GM23338 (cell line): ENCODE results near the gene KCNH4. TPM values are rescaled to one million over a fixed set of nuclear protein-coding genes. Genes with fewer than 3 reads are reported as not detected.

Source experiments
- ATAC-seq: fragments of 200-7000 bp; cut with Tn5 transposase; 3 replicates; pipeline ENCODE4 v1.9.1; 2020
- DNase-seq: peaks from one replicate; pipeline ENCODE4 v3.0.0-alpha.2; 2015; ENCODE audit warnings: low spot score
- H2AFZ ChIP-seq: fragments of 200-600 bp; sonication (generic); 2 replicates; pipeline ENCODE4 v1.8.0; 2016; ENCODE audit warnings: antibody characterized with exemption, mild to moderate bottlenecking, moderate library complexity
- H3F3A ChIP-seq: fragments of 200-600 bp; sonication (generic); replicated peaks from 2 replicates; pipeline ENCODE4 v1.8.0; 2017; ENCODE audit warnings: antibody characterized with exemption, mixed run types, low read depth
- H3K27ac ChIP-seq: fragments of 200-600 bp; sonication (generic); 2 replicates; pipeline ENCODE4 v1.6.1; 2016; ENCODE audit warnings: low read depth
- H3K27me3 ChIP-seq: fragments of 200-600 bp; sonication (generic); 2 replicates; pipeline ENCODE4 v1.8.0; 2016; ENCODE audit warnings: mild to moderate bottlenecking, mixed run types, moderate library complexity; ENCODE audit not compliant: insufficient read depth
- H3K36me3 ChIP-seq: fragments of 200-600 bp; sonication (generic); 2 replicates; pipeline ENCODE4 v1.8.0; 2016; ENCODE audit warnings: mild to moderate bottlenecking; ENCODE audit not compliant: insufficient read depth
- H3K4me1 ChIP-seq: fragments of 200-600 bp; sonication (generic); 2 replicates; pipeline ENCODE4 v1.8.0; 2016; ENCODE audit warnings: mild to moderate bottlenecking, moderate library complexity; ENCODE audit not compliant: insufficient read depth
- H3K4me2 ChIP-seq: fragments of 200-600 bp; sonication (generic); 2 replicates; pipeline ENCODE4 v1.7.1; 2017; ENCODE audit warnings: mixed run types
- H3K4me3 ChIP-seq: fragments of 200-600 bp; sonication (generic); 2 replicates; pipeline ENCODE4 v1.6.1; 2016; ENCODE audit warnings: mixed run types
- H3K79me2 ChIP-seq: fragments of 200-600 bp; sonication (generic); replicated peaks from 2 replicates; pipeline ENCODE4 v1.8.0; 2017; ENCODE audit warnings: mild to moderate bottlenecking; ENCODE audit not compliant: insufficient read depth
- H3K9me2 ChIP-seq: fragments of 200-600 bp; sonication (generic); 2 replicates; pipeline ENCODE4 v1.8.0; 2017; ENCODE audit not compliant: insufficient read depth
- H4K20me1 ChIP-seq: fragments of 200-600 bp; sonication (generic); replicated peaks from 2 replicates; pipeline ENCODE4 v1.8.0; 2017; ENCODE audit warnings: mild to moderate bottlenecking; ENCODE audit not compliant: insufficient read depth
- H3K27ac Mint-ChIP-seq: 2 replicates; pipeline ENCODE4 v1.8.0; 2020; ENCODE audit warnings: inconsistent platforms, mild to moderate bottlenecking, moderate library complexity, mixed read lengths
- H3K27me3 Mint-ChIP-seq: 3 replicates; pipeline ENCODE4 v1.8.0; 2022; ENCODE audit warnings: low read depth, mild to moderate bottlenecking, moderate library complexity, mixed read lengths, inconsistent platforms; ENCODE audit not compliant: insufficient read depth, poor library complexity
- H3K36me3 Mint-ChIP-seq: 3 replicates; pipeline ENCODE4 v1.8.0; 2021; ENCODE audit warnings: low read depth, mild to moderate bottlenecking, inconsistent platforms, moderate library complexity, mixed read lengths
- H3K4me1 Mint-ChIP-seq: 3 replicates; pipeline ENCODE4 v1.8.0; 2020; ENCODE audit warnings: mild to moderate bottlenecking, inconsistent platforms, mixed read lengths
- H3K4me3 Mint-ChIP-seq: 3 replicates; pipeline ENCODE4 v1.8.0; 2021; ENCODE audit warnings: moderate library complexity, mild to moderate bottlenecking, inconsistent platforms, mixed read lengths
- H3K9me3 Mint-ChIP-seq: 3 replicates; pipeline ENCODE4 v1.8.0; 2020; ENCODE audit warnings: moderate library complexity, mild to moderate bottlenecking, inconsistent platforms, mixed read lengths
- CREB1 ChIP-seq: fragments of 250-450 bp; sonication (Bioruptor Pico); IDR thresholded peaks from 2 replicates; pipeline ENCODE4 v1.5.0; 2020; ENCODE audit warnings: low read depth, mild to moderate bottlenecking, moderate library complexity
- ETS1 ChIP-seq: IDR thresholded peaks from 2 replicates; pipeline ENCODE4 v1.6.1; 2016; ENCODE audit warnings: antibody characterized with exemption
- EZH2 ChIP-seq: fragments of 200-600 bp; sonication (generic); IDR thresholded peaks from one replicate; pipeline ENCODE4 v1.8.0; 2017; ENCODE audit warnings: antibody characterized with exemption, mild to moderate bottlenecking, low read depth; ENCODE audit not compliant: unreplicated experiment
- EZH2phosphoT487 ChIP-seq: fragments of 200-600 bp; sonication (generic); IDR thresholded peaks from one replicate; pipeline ENCODE4 v1.8.1; 2018; ENCODE audit warnings: antibody characterized with exemption; ENCODE audit not compliant: unreplicated experiment
- JUNB ChIP-seq: IDR thresholded peaks from one replicate; pipeline ENCODE4 v1.6.1; 2016; ENCODE audit warnings: antibody characterized with exemption; ENCODE audit not compliant: unreplicated experiment
- NANOG ChIP-seq: IDR thresholded peaks from 2 replicates; pipeline ENCODE4 v1.6.1; 2016; ENCODE audit warnings: antibody characterized with exemption, borderline replicate concordance
- POLR2AphosphoS5 ChIP-seq: IDR thresholded peaks from 2 replicates; pipeline ENCODE4 v1.6.1; 2016; ENCODE audit warnings: antibody characterized with exemption, low read depth
- STAT1 ChIP-seq: IDR thresholded peaks from one replicate; pipeline ENCODE4 v1.6.1; 2016; ENCODE audit warnings: antibody characterized with exemption; ENCODE audit not compliant: unreplicated experiment
- ZNF114 ChIP-seq: fragments of 250-450 bp; sonication (Bioruptor Pico); IDR thresholded peaks from 2 replicates; pipeline ENCODE4 v1.5.0; 2020; ENCODE audit warnings: mild to moderate bottlenecking, moderate library complexity
- ZNF331 ChIP-seq: fragments of 250-450 bp; sonication (Bioruptor Pico); IDR thresholded peaks from 2 replicates; pipeline ENCODE4 v1.5.0; 2020; ENCODE audit warnings: low read depth, mild to moderate bottlenecking, moderate library complexity
- ZNF462 ChIP-seq: fragments of 250-450 bp; sonication (Bioruptor Pico); IDR thresholded peaks from 2 replicates; pipeline ENCODE4 v1.5.0; 2020; ENCODE audit warnings: mild to moderate bottlenecking, moderate library complexity
- polyA plus RNA-seq: library from polyadenylated mRNA; unstranded; fragments of >200 nt; fragmentation: Nextera tagmentation; extraction: Ambion mirVana; gene quantifications from 2 replicates; pipeline ENCODE4 v1.2.1, GENCODE V29; 2016
- total RNA-seq: library from RNA; depleted of rRNA; stranded (reverse); fragments of >200 nt; shearing (Covaris generic); gene quantifications from 2 replicates; pipeline ENCODE4 v1.2.3, GENCODE V29; 2014
- TF ChIP-seq, protein P1 (sequence below): IDR thresholded peaks from one replicate; pipeline ENCODE4 v1.6.1; 2018; ENCODE audit warnings: antibody characterized with exemption; ENCODE audit not compliant: unreplicated experiment
- TF ChIP-seq, protein P2 (sequence below), 2 experiments: fragments of 200-600 bp in 1 of 2; sonication (generic) in 1 of 2; conservative IDR thresholded peaks; 2 replicates each; pipeline versions ENCODE4 v1.5.1 to v1.6.1; 2016 to 2017; ENCODE audit warnings: antibody characterized with exemption in 2 of 2, low read depth in 2 of 2, mild to moderate bottlenecking in 2 of 2, moderate library complexity in 1 of 2

Gene KCNH4
- total and polyA plus RNA-seq, 2 experiments from 2014 or later = 0.08 to 0.49 TPM

DNA sequence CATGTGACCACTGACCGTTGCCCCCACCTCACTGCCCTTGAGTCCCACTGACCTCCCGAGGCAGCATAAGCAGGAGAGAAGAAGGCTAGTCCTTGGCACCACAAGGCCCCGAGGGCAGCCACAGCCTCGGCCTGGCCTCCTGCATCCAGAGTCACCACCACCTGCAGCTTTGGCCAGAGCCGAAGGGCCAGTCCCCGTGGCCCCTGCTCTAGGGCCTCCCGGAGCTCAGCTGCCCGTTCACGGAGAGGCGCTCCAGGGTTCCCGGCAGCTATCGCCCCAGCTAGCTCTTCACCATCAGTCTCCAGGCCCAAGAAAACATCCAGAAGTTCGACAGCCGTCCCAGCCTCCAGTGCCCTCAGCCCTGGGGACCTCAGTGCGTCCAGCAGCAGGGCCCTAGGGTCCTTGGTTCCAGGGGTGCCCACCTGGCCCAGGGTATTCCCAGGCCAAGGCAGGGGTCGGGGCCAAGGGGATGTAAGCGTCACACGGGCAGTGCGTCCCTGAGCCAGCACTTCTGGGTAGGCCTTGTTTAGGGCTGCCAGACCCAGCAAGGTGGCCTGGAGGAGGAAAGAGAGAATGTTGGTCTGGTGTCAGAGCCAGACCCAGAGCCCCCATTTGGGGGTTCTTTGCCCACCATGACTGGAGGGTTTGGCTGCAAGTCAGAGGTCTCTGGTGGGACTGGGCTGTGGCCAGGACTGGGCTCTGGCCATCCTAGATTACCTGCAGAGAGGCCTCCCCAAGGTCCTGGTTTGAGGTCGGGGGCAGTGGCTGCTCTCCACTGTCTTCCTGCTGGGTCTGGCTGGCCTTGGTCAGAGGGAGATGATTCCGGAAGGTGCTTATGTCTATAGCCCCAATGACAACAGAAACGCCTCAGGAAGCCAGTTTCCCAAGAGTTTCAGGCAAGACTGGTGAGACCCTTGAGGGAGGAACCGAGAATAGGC is 11.5 kb upstream of the KCNH4 start:
- Histone ChIP-seq H3K36me3 (no peaks in the 10 kb centered on the region), H3K9me2 (no peaks in the 10 kb centered on the region), H3F3A (0 out of 2 replicates have a peak, but pooled peaks cover 4% of the 10 kb centered on the region), H3K27ac (no peak overlapping the region), H3K27me3 (no peaks in the 10 kb centered on the region), H3K4me2 (no peak overlapping the region), H2AFZ (no peak overlapping the region), H3K4me1 (peaks cover 5% of the 10 kb centered on the region), H3K79me2 (no peaks in the 10 kb centered on the region), H3K4me3 (no peak overlapping the region), H4K20me1 (no peaks in the 10 kb centered on the region)
- TF ChIP-seq ZNF462 (no peak), ZNF331 (CRISPR knock-in tag) (no peak), ZNF114 (CRISPR knock-in tag) (no peak), NANOG (no peak), EZH2 (no peak), ETS1 (no peak), EZH2phosphoT487 (no peak), CREB1 (no peak), STAT1 (no peak), JUNB (no peak), POLR2AphosphoS5 (no peak)
- TF ChIP-seq, protein P1, sequence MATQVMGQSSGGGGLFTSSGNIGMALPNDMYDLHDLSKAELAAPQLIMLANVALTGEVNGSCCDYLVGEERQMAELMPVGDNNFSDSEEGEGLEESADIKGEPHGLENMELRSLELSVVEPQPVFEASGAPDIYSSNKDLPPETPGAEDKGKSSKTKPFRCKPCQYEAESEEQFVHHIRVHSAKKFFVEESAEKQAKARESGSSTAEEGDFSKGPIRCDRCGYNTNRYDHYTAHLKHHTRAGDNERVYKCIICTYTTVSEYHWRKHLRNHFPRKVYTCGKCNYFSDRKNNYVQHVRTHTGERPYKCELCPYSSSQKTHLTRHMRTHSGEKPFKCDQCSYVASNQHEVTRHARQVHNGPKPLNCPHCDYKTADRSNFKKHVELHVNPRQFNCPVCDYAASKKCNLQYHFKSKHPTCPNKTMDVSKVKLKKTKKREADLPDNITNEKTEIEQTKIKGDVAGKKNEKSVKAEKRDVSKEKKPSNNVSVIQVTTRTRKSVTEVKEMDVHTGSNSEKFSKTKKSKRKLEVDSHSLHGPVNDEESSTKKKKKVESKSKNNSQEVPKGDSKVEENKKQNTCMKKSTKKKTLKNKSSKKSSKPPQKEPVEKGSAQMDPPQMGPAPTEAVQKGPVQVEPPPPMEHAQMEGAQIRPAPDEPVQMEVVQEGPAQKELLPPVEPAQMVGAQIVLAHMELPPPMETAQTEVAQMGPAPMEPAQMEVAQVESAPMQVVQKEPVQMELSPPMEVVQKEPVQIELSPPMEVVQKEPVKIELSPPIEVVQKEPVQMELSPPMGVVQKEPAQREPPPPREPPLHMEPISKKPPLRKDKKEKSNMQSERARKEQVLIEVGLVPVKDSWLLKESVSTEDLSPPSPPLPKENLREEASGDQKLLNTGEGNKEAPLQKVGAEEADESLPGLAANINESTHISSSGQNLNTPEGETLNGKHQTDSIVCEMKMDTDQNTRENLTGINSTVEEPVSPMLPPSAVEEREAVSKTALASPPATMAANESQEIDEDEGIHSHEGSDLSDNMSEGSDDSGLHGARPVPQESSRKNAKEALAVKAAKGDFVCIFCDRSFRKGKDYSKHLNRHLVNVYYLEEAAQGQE = no peak
- TF ChIP-seq, protein P2, sequence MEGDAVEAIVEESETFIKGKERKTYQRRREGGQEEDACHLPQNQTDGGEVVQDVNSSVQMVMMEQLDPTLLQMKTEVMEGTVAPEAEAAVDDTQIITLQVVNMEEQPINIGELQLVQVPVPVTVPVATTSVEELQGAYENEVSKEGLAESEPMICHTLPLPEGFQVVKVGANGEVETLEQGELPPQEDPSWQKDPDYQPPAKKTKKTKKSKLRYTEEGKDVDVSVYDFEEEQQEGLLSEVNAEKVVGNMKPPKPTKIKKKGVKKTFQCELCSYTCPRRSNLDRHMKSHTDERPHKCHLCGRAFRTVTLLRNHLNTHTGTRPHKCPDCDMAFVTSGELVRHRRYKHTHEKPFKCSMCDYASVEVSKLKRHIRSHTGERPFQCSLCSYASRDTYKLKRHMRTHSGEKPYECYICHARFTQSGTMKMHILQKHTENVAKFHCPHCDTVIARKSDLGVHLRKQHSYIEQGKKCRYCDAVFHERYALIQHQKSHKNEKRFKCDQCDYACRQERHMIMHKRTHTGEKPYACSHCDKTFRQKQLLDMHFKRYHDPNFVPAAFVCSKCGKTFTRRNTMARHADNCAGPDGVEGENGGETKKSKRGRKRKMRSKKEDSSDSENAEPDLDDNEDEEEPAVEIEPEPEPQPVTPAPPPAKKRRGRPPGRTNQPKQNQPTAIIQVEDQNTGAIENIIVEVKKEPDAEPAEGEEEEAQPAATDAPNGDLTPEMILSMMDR (conservative IDR thresholded peaks at IDR 0.05; ENCODE audit: low read depth in 2 of 2) = no peak
- ATAC-seq (no peak), DNase-seq (no peak)
- Mint-ChIP-seq H3K4me3 (no peak overlapping the region), H3K4me1 (peaks cover 14% of the 10 kb centered on the region), H3K9me3 (no peaks in the 10 kb centered on the region), H3K27ac (no peak overlapping the region), H3K27me3 (peaks cover 12% of the 10 kb centered on the region), H3K36me3 (no peaks in the 10 kb centered on the region)
